CD4-positive, CD25-positive, alpha-beta regulatory T cell (primary cell): ENCODE data around the gene LMTK3. TPM values are rescaled to one million over a fixed set of nuclear protein-coding genes. Genes with fewer than 3 reads are reported as not detected.

Source experiments
- ATAC-seq, 2 donors: fragments of 150-1000 bp; cut with Tn5 transposase; one replicate each; pipeline ENCODE4 v1.10.0; 2021; ENCODE audit warnings: low read depth in 2 of 2, moderate number of reproducible peaks in 2 of 2, moderate library complexity in 1 of 2
- DNase-seq, 3 donors: peaks; one replicate each; pipeline versions ENCODE4 v3.0.0 to v3.0.0-alpha.2; 2012 to 2022; ENCODE audit warnings: mixed read lengths in 1 of 3
- H3K27ac ChIP-seq: one replicate; pipeline ENCODE4 v1.7.0; 2013; ENCODE audit warnings: mild to moderate bottlenecking, low read length; ENCODE audit not compliant: insufficient read depth, poor library complexity, severe bottlenecking
- H3K27me3 ChIP-seq: one replicate; pipeline ENCODE4 v1.7.0; 2013; ENCODE audit warnings: low read length; ENCODE audit not compliant: control insufficient read depth, insufficient read depth
- H3K36me3 ChIP-seq: one replicate; pipeline ENCODE4 v1.7.0; 2013; ENCODE audit warnings: mild to moderate bottlenecking, low read length, moderate library complexity; ENCODE audit not compliant: control insufficient read depth, insufficient read depth
- H3K4me1 ChIP-seq: 2 replicates; pipeline ENCODE4 v1.7.0; 2013; ENCODE audit warnings: mild to moderate bottlenecking, low read length; ENCODE audit not compliant: insufficient read depth, control insufficient read depth, poor library complexity, severe bottlenecking
- H3K4me3 ChIP-seq: one replicate; pipeline ENCODE4 v1.7.0; 2013; ENCODE audit warnings: low read depth, mild to moderate bottlenecking, low read length, moderate library complexity
- H3K9me3 ChIP-seq, 2 experiments: 1 replicate in 1 of 2; 2 replicates in 1 of 2; pipeline ENCODE4 v1.7.0; 2013; ENCODE audit warnings: low read length in 2 of 2, mild to moderate bottlenecking in 1 of 2, moderate library complexity in 1 of 2; ENCODE audit not compliant: control insufficient read depth in 2 of 2
- H3K27ac Mint-ChIP-seq, 3 donors: one replicate each; pipeline ENCODE4 v1.8.0; 2020 to 2022; ENCODE audit warnings: mild to moderate bottlenecking in 3 of 3, mixed read lengths in 3 of 3, moderate library complexity in 2 of 3
- H3K27me3 Mint-ChIP-seq: one replicate; pipeline ENCODE4 v1.8.0; 2022; ENCODE audit warnings: mild to moderate bottlenecking, mixed read lengths
- H3K36me3 Mint-ChIP-seq: one replicate; pipeline ENCODE4 v1.8.0; 2020; ENCODE audit warnings: mixed read lengths
- H3K4me1 Mint-ChIP-seq, 4 donors: one replicate each; pipeline ENCODE4 v1.8.0; 2020 to 2022; ENCODE audit warnings: mixed read lengths in 4 of 4, mild to moderate bottlenecking in 1 of 4
- H3K4me3 Mint-ChIP-seq, 4 donors: one replicate each; pipeline ENCODE4 v1.8.0; 2020 to 2022; ENCODE audit warnings: mild to moderate bottlenecking in 4 of 4, mixed read lengths in 4 of 4, moderate library complexity in 3 of 4
- H3K9me3 Mint-ChIP-seq, 7 donors: one replicate each; pipeline ENCODE4 v1.8.0; 2020 to 2022; ENCODE audit warnings: mixed read lengths in 7 of 7, mild to moderate bottlenecking in 3 of 7, moderate library complexity in 2 of 7
- polyA plus RNA-seq, 4 donors: library from polyadenylated mRNA; unstranded; fragments of 300-500 nt; fragmentation: Illumina TruSeq; gene quantifications; one replicate each; pipeline ENCODE4 v1.2.3, GENCODE V29; 2021
- total RNA-seq: library from RNA; stranded (reverse); gene quantifications from one replicate; pipeline ENCODE4 v1.2.3, GENCODE V29; 2022

LMTK3 gene
- total and polyA plus RNA-seq, 5 donors from 2014 or later, result 6.3 TPM; not detected in 4

DNA sequence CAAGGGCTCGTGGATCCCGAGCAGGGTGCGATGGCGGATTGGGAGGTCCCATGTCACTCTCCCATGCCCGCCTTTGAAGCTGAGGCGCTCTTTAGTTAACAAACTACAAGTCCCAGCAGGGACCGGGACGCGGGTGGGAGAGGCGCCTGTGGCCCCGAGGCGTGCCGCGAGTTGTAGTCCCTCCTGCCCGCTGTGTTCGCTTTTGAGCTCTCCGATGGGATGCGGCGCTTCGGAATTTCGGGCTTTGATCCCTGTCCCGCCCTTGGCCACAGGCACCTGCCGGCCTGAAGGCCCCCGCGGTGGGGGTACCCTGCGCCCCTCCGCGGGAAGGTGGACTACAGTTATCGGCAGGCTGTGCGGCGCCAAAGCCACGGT is 31.5 kb downstream of the LMTK3 start:
- Mint-ChIP-seq H3K27me3 (no peaks in the 10 kb centered on the region), H3K27ac (peak overlapping the region; percentile 75 to 90 (median 89)), H3K9me3 (peaks cover 0 to 1% (median 0%) of the 10 kb centered on the region in 7 donors), H3K4me3 (peak overlapping the region; percentile 79 to 87 (median 84)), H3K36me3 (peaks cover 3% of the 10 kb centered on the region), H3K4me1 (peaks cover 0 to 29% (median 10%) of the 10 kb centered on the region in 4 donors)
- Histone ChIP-seq H3K27me3 (no peaks in the 10 kb centered on the region), H3K27ac (peak overlapping the region; percentile 60), H3K36me3 (peaks cover 5% of the 10 kb centered on the region), H3K4me3 (no peak overlapping the region), H3K9me3 (no peaks in the 10 kb centered on the region), H3K4me1 (peaks cover 11% of the 10 kb centered on the region)
- DNase-seq (peak in 1 of 3 donors; percentile 32), ATAC-seq (peak in 1 of 2 donors; percentile 37)

DNA sequence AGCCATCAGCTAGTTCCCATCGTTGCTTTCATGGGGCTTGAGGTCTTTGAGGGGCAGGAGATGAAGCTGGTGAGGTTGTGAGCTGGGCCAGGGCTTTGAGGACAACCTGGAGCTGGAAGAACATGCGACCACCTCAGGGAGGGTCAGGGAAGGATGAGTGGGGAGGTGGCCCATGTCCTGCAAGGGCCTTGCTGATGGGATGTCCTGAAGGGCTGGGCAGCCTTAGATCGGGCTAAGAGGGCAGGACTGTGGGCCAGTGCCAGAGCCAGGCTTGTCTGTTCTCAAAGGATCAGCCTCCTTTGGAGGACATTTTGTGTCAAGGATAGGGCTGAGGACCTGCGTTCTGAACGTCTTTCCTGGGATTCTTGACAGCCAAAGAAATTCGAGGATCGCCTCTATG is 31.9 kb downstream of the LMTK3 start:
- Mint-ChIP-seq H3K27me3 (no peaks in the 10 kb centered on the region), H3K4me1 (peaks cover 0 to 29% (median 10%) of the 10 kb centered on the region in 4 donors), H3K36me3 (peaks cover 3% of the 10 kb centered on the region), H3K9me3 (peaks cover 0 to 1% (median 0%) of the 10 kb centered on the region in 7 donors), H3K27ac (peak overlapping the region in 2 of 3 donors; percentile 70 to 83), H3K4me3 (peak overlapping the region; percentile 79 to 87 (median 84))
- Histone ChIP-seq H3K4me1 (peaks cover 11% of the 10 kb centered on the region), H3K27ac (peak overlapping the region; percentile 60), H3K27me3 (no peaks in the 10 kb centered on the region), H3K4me3 (no peak overlapping the region), H3K36me3 (peaks cover 9% of the 10 kb centered on the region), H3K9me3 (no peaks in the 10 kb centered on the region)
- peak in 1 of 2 donors; percentile 4 for ATAC-seq
- peak in 1 of 3 donors; percentile 12 for DNase-seq

GRCh38 chr19:48478339-48479256 is 33.0 kb downstream of the LMTK3 start:
- H3K27me3 ChIP-seq, result no peaks in the 10 kb centered on the region
- no peak for DNase-seq
- peaks cover 0 to 1% (median 0%) of the 10 kb centered on the region in 7 donors for H3K9me3 Mint-ChIP-seq
- H3K36me3 Mint-ChIP-seq, result peaks cover 4% of the 10 kb centered on the region
- no peak for ATAC-seq
- peaks cover 20% of the 10 kb centered on the region for H3K36me3 ChIP-seq
- H3K9me3 ChIP-seq, result no peaks in the 10 kb centered on the region
- no peak overlapping the region for H3K4me3 ChIP-seq
- H3K27me3 Mint-ChIP-seq, result no peaks in the 10 kb centered on the region
- peaks cover 0 to 30% (median 10%) of the 10 kb centered on the region in 4 donors for H3K4me1 Mint-ChIP-seq
- peaks cover 11% of the 10 kb centered on the region for H3K4me1 ChIP-seq
- peak overlapping the region in 3 of 4 donors; percentile 79 to 87 (median 84) for H3K4me3 Mint-ChIP-seq
- no peak overlapping the region for H3K27ac ChIP-seq
- no peak overlapping the region for H3K27ac Mint-ChIP-seq

GRCh38 chr19:48477698-48478338 is 33.8 kb downstream of the LMTK3 start:
- ATAC-seq (no peak), DNase-seq (no peak)
- Histone ChIP-seq H3K4me1 (peaks cover 11% of the 10 kb centered on the region), H3K9me3 (no peaks in the 10 kb centered on the region), H3K27ac (no peak overlapping the region), H3K27me3 (no peaks in the 10 kb centered on the region), H3K36me3 (peaks cover 28% of the 10 kb centered on the region), H3K4me3 (no peak overlapping the region)
- H3K27ac Mint-ChIP-seq, result no peak overlapping the region
- peaks cover 4% of the 10 kb centered on the region for H3K36me3 Mint-ChIP-seq
- H3K9me3 Mint-ChIP-seq, result peaks cover 0 to 1% (median 0%) of the 10 kb centered on the region in 7 donors
- no peaks in the 10 kb centered on the region for H3K27me3 Mint-ChIP-seq
- H3K4me3 Mint-ChIP-seq, result no peak overlapping the region
- H3K4me1 Mint-ChIP-seq, result peaks cover 0 to 31% (median 10%) of the 10 kb centered on the region in 4 donors

- Mint-ChIP-seq H3K36me3 (peaks cover 4% of the 10 kb centered on the region), H3K9me3 (peaks cover 0 to 1% (median 0%) of the 10 kb centered on the region in 7 donors), H3K27me3 (no peaks in the 10 kb centered on the region), H3K27ac (peak overlapping the region in 1 of 3 donors; percentile 74), H3K4me3 (no peak overlapping the region), H3K4me1 (peaks cover 0 to 31% (median 10%) of the 10 kb centered on the region in 4 donors)
- no peak for ATAC-seq
- Histone ChIP-seq H3K4me1 (peaks cover 11% of the 10 kb centered on the region), H3K36me3 (peaks cover 32% of the 10 kb centered on the region), H3K27ac (no peak overlapping the region), H3K9me3 (no peaks in the 10 kb centered on the region), H3K4me3 (no peak overlapping the region), H3K27me3 (no peaks in the 10 kb centered on the region)
- DNase-seq, result no peak
Measured at GRCh38 chr19:48477067-48477685, 34.5 kb downstream of the LMTK3 start.

DNA sequence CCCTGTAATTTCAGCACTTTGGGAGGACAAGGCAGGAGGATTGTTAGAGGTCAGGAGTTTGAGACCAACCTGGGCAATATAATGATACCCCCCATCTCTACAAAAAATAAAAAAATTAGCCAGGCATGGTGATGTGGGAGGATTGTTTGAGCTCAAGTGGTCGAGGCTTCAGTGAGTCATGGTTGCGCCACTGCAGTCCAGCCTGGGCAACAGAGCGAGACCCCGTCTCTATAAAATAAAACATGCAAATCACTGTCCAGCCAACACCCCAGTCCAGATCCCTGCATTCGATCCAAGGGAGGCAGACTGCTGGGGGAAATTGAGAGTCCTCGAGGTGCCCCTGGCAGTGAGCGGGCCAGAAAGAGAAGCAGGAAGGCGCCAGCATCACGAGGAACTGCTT is 35.5 kb downstream of the LMTK3 start:
- no peaks in the 10 kb centered on the region for H3K9me3 ChIP-seq
- no peak overlapping the region for H3K4me3 Mint-ChIP-seq
- peaks cover 11% of the 10 kb centered on the region for H3K36me3 Mint-ChIP-seq
- H3K9me3 Mint-ChIP-seq, result peaks cover 0 to 1% (median 0%) of the 10 kb centered on the region in 7 donors
- H3K27me3 ChIP-seq, result no peaks in the 10 kb centered on the region
- H3K4me1 Mint-ChIP-seq, result peaks cover 0 to 32% (median 10%) of the 10 kb centered on the region in 4 donors
- peak overlapping the region in 2 of 3 donors; percentile 25 to 58 for H3K27ac Mint-ChIP-seq
- DNase-seq (no peak), ATAC-seq (no peak)
- H3K27me3 Mint-ChIP-seq, result no peaks in the 10 kb centered on the region
- peaks cover 42% of the 10 kb centered on the region for H3K36me3 ChIP-seq
- no peak overlapping the region for H3K4me3 ChIP-seq
- peaks cover 10% of the 10 kb centered on the region for H3K4me1 ChIP-seq
- no peak overlapping the region for H3K27ac ChIP-seq

- peaks cover 14% of the 10 kb centered on the region for H3K36me3 Mint-ChIP-seq
- peak overlapping the region in 1 of 4 donors; percentile 32 for H3K4me3 Mint-ChIP-seq
- Histone ChIP-seq H3K4me1 (peaks cover 7% of the 10 kb centered on the region), H3K36me3 (peaks cover 48% of the 10 kb centered on the region), H3K9me3 (no peaks in the 10 kb centered on the region), H3K27me3 (no peaks in the 10 kb centered on the region), H3K27ac (no peak overlapping the region), H3K4me3 (no peak overlapping the region)
- H3K27me3 Mint-ChIP-seq, result no peaks in the 10 kb centered on the region
- ATAC-seq (no peak), DNase-seq (no peak)
- H3K4me1 Mint-ChIP-seq, result peaks cover 0 to 31% (median 8%) of the 10 kb centered on the region in 4 donors
- H3K27ac Mint-ChIP-seq, result peak overlapping the region in 2 of 3 donors; percentile 26 to 58
- H3K9me3 Mint-ChIP-seq, result peaks cover 0 to 1% (median 0%) of the 10 kb centered on the region in 7 donors
Measured at GRCh38 chr19:48475369-48476068, 36.1 kb downstream of the LMTK3 start.
